HepG2 (cell line): ENCODE results near the gene POLA2. TPM values are rescaled to one million over a fixed set of nuclear protein-coding genes. Genes with fewer than 3 reads are reported as not detected.

ENCODE experiments used
- ATAC-seq: fragments of 200-7000 bp; cut with Tn5 transposase; 3 replicates; pipeline ENCODE4 v1.9.1; 2020; ENCODE audit warnings: mild to moderate bottlenecking, moderate library complexity
- BruUV-seq: library from RNA; stranded (reverse); fragments of 400-500 nt; replicated peaks from 2 replicates; lab custom pipeline; 2021; lab: Mats Ljungman, UMichigan
- CTCF ChIA-PET: fragments of 300-600 bp; formaldehyde crosslinking; extraction: SDS; loops from one replicate; lab custom pipeline; 2021; ENCODE audit warnings: low total read pairs, inconsistent platforms, low intra/inter-chr PET ratio; lab: Yijun Ruan, JAX
- POLR2A ChIA-PET: fragments of 350-600 bp; sonication (Branson Sonifier 250); formaldehyde crosslinking; loops from one replicate; lab custom pipeline; 2020; ENCODE audit warnings: antibody characterized with exemption, inconsistent platforms; lab: Yijun Ruan, JAX
- DNase-seq: peaks from one replicate; pipeline ENCODE4 v3.0.0-alpha.2; 2015; ENCODE audit warnings: low spot score
- FAIRE-seq: peaks from 3 replicates; lab custom pipeline; 2011; peaks lifted over from hg19 to GRCh38; lab: Jason Lieb, UNC
- H2AFZ ChIP-seq: one replicate; pipeline ENCODE4 v1.6.1; 2011; ENCODE audit warnings: low read length, inconsistent platforms
- H3K27ac ChIP-seq: fragments of 300-600 bp; 3 replicates; pipeline ENCODE4 v1.8.0; 2011; ENCODE audit warnings: mixed run types, mild to moderate bottlenecking, mixed read lengths, low read length, inconsistent platforms; ENCODE audit not compliant: insufficient read depth; ENCODE audit errors: extremely low read length
- H3K27me3 ChIP-seq, 2 experiments: fragments of 200-600 bp in 1 of 2; 2 replicates in 1 of 2; 3 replicates in 1 of 2; pipeline versions ENCODE4 v1.6.0 to v1.8.0; 2011; ENCODE audit warnings: low read length in 2 of 2, mild to moderate bottlenecking in 2 of 2, moderate library complexity in 2 of 2, inconsistent platforms in 1 of 2; ENCODE audit not compliant: insufficient read depth in 2 of 2, control insufficient read depth in 1 of 2
- H3K36me3 ChIP-seq, 2 experiments: fragments of 200-600 bp in 1 of 2; replicated peaks in 1 of 2; 2 replicates in 1 of 2; 3 replicates in 1 of 2; pipeline versions ENCODE4 v1.5.1 to v1.8.0; 2011; ENCODE audit warnings: low read length in 2 of 2, inconsistent platforms in 1 of 2; ENCODE audit not compliant: insufficient read depth in 2 of 2, control insufficient read depth in 1 of 2
- H3K4me1 ChIP-seq: 2 replicates; pipeline ENCODE4 v1.5.1; 2012; ENCODE audit warnings: low read length, inconsistent platforms; ENCODE audit not compliant: insufficient read depth
- H3K4me2 ChIP-seq: 2 replicates; pipeline ENCODE4 v1.6.0; 2011; ENCODE audit warnings: low read depth, low read length, inconsistent platforms
- H3K4me3 ChIP-seq, 3 experiments: fragments of 200-600 bp in 1 of 3; sonication (generic), shearing (Covaris generic) in 1 of 3; replicated peaks in 1 of 3; 2 replicates each; pipeline ENCODE4 v1.5.1; 2011 to 2016; ENCODE audit warnings: low read length in 3 of 3, inconsistent platforms in 2 of 3, low read depth in 2 of 3, mild to moderate bottlenecking in 2 of 3, control low read depth in 1 of 3, mixed read lengths in 1 of 3; ENCODE audit not compliant: insufficient read depth in 1 of 3
- H3K79me2 ChIP-seq: one replicate; pipeline ENCODE4 v1.6.1; 2011; ENCODE audit warnings: low read length, inconsistent platforms; ENCODE audit not compliant: insufficient read depth
- H3K9ac ChIP-seq: 2 replicates; pipeline ENCODE4 v1.6.0; 2011; ENCODE audit warnings: mild to moderate bottlenecking, low read depth, low read length, inconsistent platforms; ENCODE audit not compliant: insufficient read depth
- H3K9me3 ChIP-seq: 2 replicates; pipeline ENCODE4 v1.5.1; 2012; ENCODE audit warnings: mild to moderate bottlenecking, low read length
- H4K20me1 ChIP-seq: 2 replicates; pipeline ENCODE4 v1.6.0; 2011; ENCODE audit warnings: inconsistent platforms, mild to moderate bottlenecking, low read length, moderate library complexity; ENCODE audit not compliant: insufficient read depth
- FIP1L1 ChIP-seq: fragments of 200-400 bp; formaldehyde crosslinking; IDR thresholded peaks from 2 replicates; pipeline ENCODE4 v1.6.1; 2018; ENCODE audit warnings: low read depth, mild to moderate bottlenecking, low read length, moderate library complexity, borderline replicate concordance; ENCODE audit not compliant: insufficient read depth
- FOSL1 ChIP-seq: sonication (generic); formaldehyde crosslinking; IDR thresholded peaks from 2 replicates; pipeline ENCODE4 v1.9.0; 2021; ENCODE audit warnings: missing genetic modification reagents, borderline replicate concordance
- GABPA ChIP-seq, 2 experiments: IDR thresholded peaks; 2 replicates each; pipeline ENCODE4 v1.6.1; 2011 to 2016; ENCODE audit warnings: low read depth in 2 of 2, low read length in 1 of 2, missing biosample characterization in 1 of 2, missing genetic modification characterization in 1 of 2
- RAD51 ChIP-seq: fragments of 450-650 bp; IDR thresholded peaks from 2 replicates; pipeline ENCODE4 v1.6.1; 2016; ENCODE audit warnings: borderline replicate concordance
- TGIF2 ChIP-seq: IDR thresholded peaks from 2 replicates; pipeline ENCODE4 v1.6.1; 2016; ENCODE audit warnings: control low read depth, missing compliant biosample characterization
- ZMYM4 ChIP-seq: sonication (generic); formaldehyde crosslinking; IDR thresholded peaks from 2 replicates; pipeline ENCODE4 v1.8.1; 2023; ENCODE audit warnings: mild to moderate bottlenecking, missing genetic modification reagents
- ZNF101 ChIP-seq: sonication (generic); formaldehyde crosslinking; IDR thresholded peaks from 2 replicates; pipeline ENCODE4 v1.4.0; 2020; ENCODE audit warnings: mild to moderate bottlenecking, low read depth, missing genetic modification reagents, borderline replicate concordance
- ZNF451 ChIP-seq: sonication (generic); formaldehyde crosslinking; IDR thresholded peaks from 2 replicates; pipeline ENCODE4 v1.5.0; 2020; ENCODE audit warnings: mild to moderate bottlenecking, missing genetic modification reagents
- ZNF549 ChIP-seq: sonication (generic); formaldehyde crosslinking; IDR thresholded peaks from 2 replicates; pipeline ENCODE4 v1.5.0; 2020; ENCODE audit warnings: missing genetic modification reagents
- ZNF569 ChIP-seq: sonication (generic); formaldehyde crosslinking; IDR thresholded peaks from 2 replicates; pipeline ENCODE4 v1.5.0; 2020; ENCODE audit warnings: mild to moderate bottlenecking, missing genetic modification reagents, moderate library complexity, borderline replicate concordance
- ZNF737 ChIP-seq: sonication (generic); formaldehyde crosslinking; IDR thresholded peaks from 2 replicates; pipeline ENCODE4 v1.5.0; 2020; ENCODE audit warnings: missing genetic modification reagents, mild to moderate bottlenecking, borderline replicate concordance
- ZNF766 ChIP-seq: sonication (generic); formaldehyde crosslinking; IDR thresholded peaks from 2 replicates; pipeline ENCODE4 v1.5.0; 2020; ENCODE audit warnings: missing genetic modification reagents, borderline replicate concordance
- ZNF775 ChIP-seq: sonication (generic); formaldehyde crosslinking; IDR thresholded peaks from 2 replicates; pipeline ENCODE4 v1.4.0; 2020; ENCODE audit warnings: missing genetic modification reagents, mild to moderate bottlenecking, moderate library complexity, borderline replicate concordance
- WGBS: methylation state at CpG from one replicate; pipeline ENCODE4 v1.1.6; 2017; ENCODE audit warnings: low lambda C conversion rate; 5-methylcytosine and 5-hydroxymethylcytosine counted together
- in situ Hi-C: cut with HindIII; loops from 2 replicates; pipeline ENCODE4 v1.10.0; 2017; ENCODE audit warnings: low pct_unique_long_range_greater_than_20kb; ENCODE audit not compliant: extremely low pct_ligation_motif_present
- intact Hi-C: fragments of 100-400 bp; cut with micrococcal nuclease; formaldehyde crosslinking; loops from one replicate; pipeline ENCODE4 v1.10.0; 2022; ENCODE audit not compliant: unreplicated experiment
- polyA plus RNA-seq, 8 experiments: library from polyadenylated mRNA; depleted of rRNA in 3 of 8; stranded (reverse) in 7 of 8; unstranded in 1 of 8; fragments of >200 nt; fragmentation: Illumina TruSeq in 4 of 8; extraction: Trizol in 4 of 8; gene quantifications; 2 replicates each; pipeline versions ENCODE4 v1.2.1 to v1.2.3, GENCODE V29; 2011 to 2016; ENCODE audit warnings: low read depth in 4 of 8, missing spikeins in 1 of 8, mixed read lengths in 1 of 8; ENCODE audit not compliant: insufficient read depth in 1 of 8
- total RNA-seq, 5 experiments: library from RNA; depleted of rRNA; stranded (reverse); fragments of >200 nt; fragmentation: Illumina TruSeq; extraction: Trizol; gene quantifications; 2 replicates each; pipeline ENCODE4 v1.2.3, GENCODE V29; 2016; ENCODE audit warnings: low read depth in 1 of 5
- TF ChIP-seq, protein P1 (sequence below): sonication (generic); formaldehyde crosslinking; IDR thresholded peaks from 2 replicates; pipeline ENCODE4 v1.8.0; 2022; ENCODE audit warnings: missing genetic modification reagents, mild to moderate bottlenecking, borderline replicate concordance
- TF ChIP-seq, protein P2 (sequence below): sonication (generic); formaldehyde crosslinking; IDR thresholded peaks from 2 replicates; pipeline ENCODE4 v1.4.0; 2020; ENCODE audit warnings: mild to moderate bottlenecking, missing genetic modification reagents

The POLA2 gene
- total and polyA plus RNA-seq, 2 of the 13 experiments (the other 11 are each of a cell fraction or from before 2014, with no cell fraction given) = 9.7 to 15.6 TPM

DNA sequence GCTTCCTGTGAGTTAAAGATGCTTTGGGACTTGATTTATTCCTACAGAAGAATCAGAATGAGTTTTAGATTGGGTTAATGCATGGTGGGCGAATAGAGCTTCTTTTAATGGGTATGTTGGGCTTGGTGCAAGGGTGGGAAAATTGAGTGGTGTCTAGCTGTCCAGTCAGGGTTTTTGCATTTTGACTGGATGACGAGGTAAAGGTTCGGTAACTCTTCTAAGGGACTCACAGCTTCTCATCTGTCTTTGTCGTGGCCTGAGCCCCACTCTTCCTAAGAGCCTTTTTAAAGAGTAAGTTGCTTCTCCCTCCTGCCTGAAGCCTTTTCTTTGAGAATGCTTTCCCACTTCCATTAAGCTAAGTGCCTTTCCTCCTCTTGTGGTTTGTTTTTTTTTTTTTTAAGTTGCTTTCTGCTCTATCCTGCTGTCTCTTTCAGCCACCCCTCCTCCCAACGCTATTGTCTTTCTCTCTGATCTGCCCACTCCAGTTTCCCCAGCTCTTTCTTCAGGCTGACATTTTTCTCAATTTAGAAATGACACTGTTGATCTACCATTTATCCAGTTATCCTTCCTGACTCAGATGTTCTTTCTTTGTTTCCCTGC lies 73.0 kb downstream of the POLA2 start:
- no peak for ATAC-seq
- ChIA-PET POLR2A (interaction anchor here (0.7 to 7.3 kb wide), 10 partner anchors 19 to 173 kb away, joined by 3 to 87 read pairs (median 13); partner anchors contain the start of genes CDC42EP2, MALAT1 and POLA2), CTCF (no interaction called here)
- H3K27ac ChIP-seq = peak overlapping the region; percentile 74
- no peaks in the 10 kb centered on the region for H3K9me3 ChIP-seq
- DNase-seq = no peak
- peaks cover 20% of the 10 kb centered on the region for H3K4me1 ChIP-seq
- no peaks in the 10 kb centered on the region; a peak in 1 of 5 replicates for H3K27me3 ChIP-seq
- H3K9ac ChIP-seq = peak overlapping the region; percentile 93
- peaks cover 46% of the 10 kb centered on the region for H3K79me2 ChIP-seq
- BruUV-seq = no TSS peak
- 0% methylated on average over 5 of the region's 5 CpGs for WGBS
- FAIRE-seq = no peak
- peak overlapping the region; percentile 86 to 99 (median 98) for H3K4me3 ChIP-seq
- no peaks in the 10 kb centered on the region for H4K20me1 ChIP-seq
- peaks cover 2 to 5% of the 10 kb centered on the region in 2 experiments; a peak in 3 of 5 replicates for H3K36me3 ChIP-seq
- peak overlapping the region; percentile 86 for H3K4me2 ChIP-seq
- TF ChIP-seq ZNF101 (CRISPR knock-in tag) (no peak), FIP1L1 (no peak), GABPA (IDR thresholded peaks at IDR 0.05; ENCODE audit: low read depth, low read length) (no peak), GABPA (CRISPR knock-in tag; IDR thresholded peaks at IDR 0.05; ENCODE audit: low read depth) (no peak), ZNF775 (no peak), TGIF2 (CRISPR knock-in tag) (no peak), FOSL1 (CRISPR knock-in tag) (no peak), ZNF569 (no peak), ZNF549 (CRISPR knock-in tag) (no peak), ZMYM4 (CRISPR knock-in tag) (no peak), ZNF451 (CRISPR knock-in tag) (no peak), RAD51 (no peak), ZNF766 (CRISPR knock-in tag) (no peak), ZNF737 (CRISPR knock-in tag) (no peak)
- TF ChIP-seq, protein P1, sequence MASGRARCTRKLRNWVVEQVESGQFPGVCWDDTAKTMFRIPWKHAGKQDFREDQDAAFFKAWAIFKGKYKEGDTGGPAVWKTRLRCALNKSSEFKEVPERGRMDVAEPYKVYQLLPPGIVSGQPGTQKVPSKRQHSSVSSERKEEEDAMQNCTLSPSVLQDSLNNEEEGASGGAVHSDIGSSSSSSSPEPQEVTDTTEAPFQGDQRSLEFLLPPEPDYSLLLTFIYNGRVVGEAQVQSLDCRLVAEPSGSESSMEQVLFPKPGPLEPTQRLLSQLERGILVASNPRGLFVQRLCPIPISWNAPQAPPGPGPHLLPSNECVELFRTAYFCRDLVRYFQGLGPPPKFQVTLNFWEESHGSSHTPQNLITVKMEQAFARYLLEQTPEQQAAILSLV (CRISPR knock-in tag) = no peak
- TF ChIP-seq, protein P2, sequence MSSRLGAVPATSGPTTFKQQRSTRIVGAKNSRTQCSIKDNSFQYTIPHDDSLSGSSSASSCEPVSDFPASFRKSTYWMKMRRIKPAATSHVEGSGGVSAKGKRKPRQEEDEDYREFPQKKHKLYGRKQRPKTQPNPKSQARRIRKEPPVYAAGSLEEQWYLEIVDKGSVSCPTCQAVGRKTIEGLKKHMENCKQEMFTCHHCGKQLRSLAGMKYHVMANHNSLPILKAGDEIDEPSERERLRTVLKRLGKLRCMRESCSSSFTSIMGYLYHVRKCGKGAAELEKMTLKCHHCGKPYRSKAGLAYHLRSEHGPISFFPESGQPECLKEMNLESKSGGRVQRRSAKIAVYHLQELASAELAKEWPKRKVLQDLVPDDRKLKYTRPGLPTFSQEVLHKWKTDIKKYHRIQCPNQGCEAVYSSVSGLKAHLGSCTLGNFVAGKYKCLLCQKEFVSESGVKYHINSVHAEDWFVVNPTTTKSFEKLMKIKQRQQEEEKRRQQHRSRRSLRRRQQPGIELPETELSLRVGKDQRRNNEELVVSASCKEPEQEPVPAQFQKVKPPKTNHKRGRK (CRISPR knock-in tag) = no peak
- TF ChIP-seq, all 625 proteins: peak for 0
- in situ Hi-C loops (no loop called here), intact Hi-C loops (no loop called here)
- H2AFZ ChIP-seq = no peak overlapping the region
